IMR-90 (cell line): ENCODE data around the gene COQ8A. TPM values are rescaled to one million over a fixed set of nuclear protein-coding genes. Genes with fewer than 3 reads are reported as not detected.

Experiments
- ATAC-seq: fragments of 200-7000 bp; cut with Tn5 transposase; 2 replicates; pipeline ENCODE4 v1.9.1; 2020; ENCODE audit warnings: low read depth, mild to moderate bottlenecking, moderate library complexity
- BruUV-seq: library from RNA; stranded (reverse); fragments of 400-500 nt; replicated peaks from 2 replicates; lab custom pipeline; 2021; lab: Mats Ljungman, UMichigan
- CTCF ChIA-PET: fragments of 300-600 bp; formaldehyde crosslinking; extraction: SDS; loops from one replicate; lab custom pipeline; 2021; ENCODE audit warnings: antibody characterized with exemption; lab: Yijun Ruan, JAX
- POLR2A ChIA-PET: fragments of 300-600 bp; sonication (Branson Sonifier 250); formaldehyde crosslinking; loops from one replicate; lab custom pipeline; 2022; ENCODE audit warnings: antibody characterized with exemption; ENCODE audit not compliant: unreplicated experiment; lab: Charles Lee
- DNase-seq: peaks from one replicate; pipeline ENCODE4 v3.0.0; 2013
- H2AFZ ChIP-seq: replicated peaks from 2 replicates; pipeline ENCODE3; 2013; ENCODE audit warnings: low read length, mild to moderate bottlenecking; ENCODE audit not compliant: poor library complexity
- H2AK5ac ChIP-seq: 2 replicates; pipeline ENCODE4 v1.6.1; 2013; ENCODE audit warnings: low read depth, low read length, inconsistent platforms
- H2AK9ac ChIP-seq: replicated peaks from 2 replicates; pipeline ENCODE3; 2013; ENCODE audit warnings: mild to moderate bottlenecking, low read depth, low read length, moderate library complexity; ENCODE audit not compliant: poor library complexity
- H2BK120ac ChIP-seq: 2 replicates; pipeline ENCODE4 v1.6.1; 2013; ENCODE audit warnings: low read depth, low read length, inconsistent platforms
- H2BK15ac ChIP-seq: 3 replicates; pipeline ENCODE4 v1.6.1; 2013; ENCODE audit warnings: low read depth, low read length, inconsistent platforms
- H2BK20ac ChIP-seq: 2 replicates; pipeline ENCODE4 v1.6.1; 2013; ENCODE audit warnings: low read depth, mild to moderate bottlenecking, inconsistent platforms, low read length, moderate library complexity
- H2BK5ac ChIP-seq: 2 replicates; pipeline ENCODE4 v1.6.1; 2013; ENCODE audit warnings: mild to moderate bottlenecking, low read depth, low read length, inconsistent platforms; ENCODE audit not compliant: poor library complexity, severe bottlenecking
- H3K14ac ChIP-seq: replicated peaks from 2 replicates; pipeline ENCODE4 v1.6.1; 2013; ENCODE audit warnings: low read depth, low read length, inconsistent platforms
- H3K18ac ChIP-seq: 2 replicates; pipeline ENCODE4 v1.6.1; 2013; ENCODE audit warnings: low read depth, low read length, control low read depth
- H3K23ac ChIP-seq: 2 replicates; pipeline ENCODE4 v1.6.1; 2013; ENCODE audit warnings: low read depth, low read length, inconsistent platforms
- H3K27ac ChIP-seq: 2 replicates; pipeline ENCODE4 v1.5.1; 2013; ENCODE audit warnings: mild to moderate bottlenecking, control low read depth, low read length; ENCODE audit not compliant: insufficient read depth
- H3K27me3 ChIP-seq: 2 replicates; pipeline ENCODE4 v1.6.1; 2013; ENCODE audit warnings: low read length; ENCODE audit not compliant: control insufficient read depth, insufficient read depth
- H3K36me3 ChIP-seq: 2 replicates; pipeline ENCODE4 v1.6.1; 2013; ENCODE audit warnings: low read length, mixed read lengths; ENCODE audit not compliant: control insufficient read depth, insufficient read depth
- H3K4ac ChIP-seq: 2 replicates; pipeline ENCODE4 v1.6.1; 2013; ENCODE audit warnings: low read depth, low read length, inconsistent platforms
- H3K4me1 ChIP-seq: 2 replicates; pipeline ENCODE4 v1.6.1; 2013; ENCODE audit warnings: low read length, mixed read lengths; ENCODE audit not compliant: control insufficient read depth, insufficient read depth
- H3K4me2 ChIP-seq: 2 replicates; pipeline ENCODE4 v1.6.1; 2013; ENCODE audit warnings: low read depth, mild to moderate bottlenecking, control low read depth, low read length, moderate library complexity
- H3K4me3 ChIP-seq: 2 replicates; pipeline ENCODE4 v1.5.1; 2013; ENCODE audit warnings: low read depth, mild to moderate bottlenecking, control low read depth, low read length, moderate library complexity; ENCODE audit not compliant: insufficient read depth
- H3K56ac ChIP-seq: 2 replicates; pipeline ENCODE4 v1.6.1; 2013; ENCODE audit warnings: low read length, inconsistent platforms; ENCODE audit not compliant: insufficient read depth; ENCODE audit errors: extremely low read depth
- H3K79me1 ChIP-seq, 2 experiments: 2 replicates each; pipeline ENCODE4 v1.6.1; 2013; ENCODE audit warnings: low read length in 2 of 2, inconsistent platforms in 1 of 2, low read depth in 1 of 2
- H3K9ac ChIP-seq: 2 replicates; pipeline ENCODE4 v1.6.1; 2013; ENCODE audit warnings: low read depth, low read length, control low read depth
- H3K9me1 ChIP-seq: 2 replicates; pipeline ENCODE4 v1.6.1; 2013; ENCODE audit warnings: low read length, inconsistent platforms; ENCODE audit not compliant: insufficient read depth
- H3K9me3 ChIP-seq: 2 replicates; pipeline ENCODE4 v1.6.1; 2013; ENCODE audit warnings: low read length; ENCODE audit not compliant: control insufficient read depth, insufficient read depth
- H4K20me1 ChIP-seq: 2 replicates; pipeline ENCODE4 v1.6.1; 2013; ENCODE audit warnings: low read length, inconsistent platforms; ENCODE audit not compliant: insufficient read depth
- H4K5ac ChIP-seq: 2 replicates; pipeline ENCODE4 v1.6.1; 2013; ENCODE audit warnings: mild to moderate bottlenecking, low read depth, low read length, control low read depth
- H4K8ac ChIP-seq, 2 experiments: 2 replicates each; pipeline ENCODE4 v1.6.1; 2013; ENCODE audit warnings: low read depth in 2 of 2, low read length in 2 of 2, control low read depth in 1 of 2, inconsistent platforms in 1 of 2
- H4K91ac ChIP-seq: 2 replicates; pipeline ENCODE4 v1.6.1; 2013; ENCODE audit warnings: low read depth, low read length, inconsistent platforms; ENCODE audit not compliant: insufficient read depth
- BHLHE40 ChIP-seq: fragments of 150-350 bp; IDR thresholded peaks from 2 replicates; pipeline ENCODE4 v1.6.1; 2016; ENCODE audit warnings: mild to moderate bottlenecking, low read depth, low read length
- CHD1 ChIP-seq: IDR thresholded peaks from 2 replicates; pipeline ENCODE4 v1.6.1; 2012; ENCODE audit warnings: low read depth, low read length, improper control_type of control experiment
- FOS ChIP-seq: fragments of 150-350 bp; IDR thresholded peaks from 2 replicates; pipeline ENCODE4 v1.6.1; 2016; ENCODE audit warnings: low read depth, low read length
- MAFK ChIP-seq: IDR thresholded peaks from 2 replicates; pipeline ENCODE4 v1.6.1; 2012; ENCODE audit warnings: low read depth, low read length, improper control_type of control experiment
- MXI1 ChIP-seq: IDR thresholded peaks from 2 replicates; pipeline ENCODE4 v1.6.1; 2012; ENCODE audit warnings: low read depth, mild to moderate bottlenecking, low read length, moderate library complexity, borderline replicate concordance
- POLR2A ChIP-seq: IDR thresholded peaks from 2 replicates; pipeline ENCODE4 v1.6.1; 2012; ENCODE audit warnings: mild to moderate bottlenecking, low read depth, low read length
- RAD21 ChIP-seq: IDR thresholded peaks from 2 replicates; pipeline ENCODE4 v1.6.1; 2012; ENCODE audit warnings: low read length, improper control_type of control experiment
- RFX5 ChIP-seq: IDR thresholded peaks from 2 replicates; pipeline ENCODE4 v1.8.0; 2012; ENCODE audit warnings: low read depth, mild to moderate bottlenecking, low read length, moderate library complexity
- WGBS, 2 experiments: methylation state at CpG; one replicate each; pipeline versions ENCODE4 v1.1.5 to v1.1.7; 2013; ENCODE audit warnings: missing lambda C conversion rate in 2 of 2; ENCODE audit not compliant: insufficient read length in 1 of 2; ENCODE audit errors: extremely low coverage in 2 of 2; 5-methylcytosine and 5-hydroxymethylcytosine counted together
- dilution Hi-C: fragments of 300-500 bp; cut with HindIII; formaldehyde crosslinking; loops from one replicate; pipeline ENCODE4 v1.14.3; 2018; ENCODE audit warnings: low sequenced_read_pairs; ENCODE audit not compliant: unreplicated experiment
- in situ Hi-C: fragments of 300-500 bp; cut with MboI; formaldehyde crosslinking; loops from 3 replicates; pipeline ENCODE4 v1.14.3; 2019; ENCODE audit warnings: low sequenced_read_pairs, inconsistent platforms, mixed read lengths
- intact Hi-C: fragments of 100-400 bp; cut with micrococcal nuclease; formaldehyde crosslinking; loops from 2 replicates; pipeline ENCODE4 v1.10.0; 2022
- polyA plus RNA-seq, 3 experiments: library from polyadenylated mRNA; depleted of rRNA; stranded (reverse); fragments of >200 nt; gene quantifications; 2 replicates each; pipeline ENCODE4 v1.2.3, GENCODE V29; 2012; ENCODE audit warnings: low replicate concordance in 1 of 3
- total RNA-seq: library from RNA; depleted of rRNA; stranded (reverse); fragments of >200 nt; gene quantifications from 2 replicates; pipeline ENCODE4 v1.2.3, GENCODE V29; 2012
- TF ChIP-seq, protein P1 (sequence below): fragments of 150-350 bp; IDR thresholded peaks from 2 replicates; pipeline ENCODE4 v1.6.1; 2016; ENCODE audit warnings: low read depth, mild to moderate bottlenecking, low read length, moderate library complexity, borderline replicate concordance
- TF ChIP-seq, protein P2 (sequence below): conservative IDR thresholded peaks from 2 replicates; pipeline ENCODE4 v1.5.1; 2012; ENCODE audit warnings: mild to moderate bottlenecking, low read depth, low read length, improper control_type of control experiment
- TF ChIP-seq, protein P3 (sequence below): fragments of 150-350 bp; IDR thresholded peaks from 2 replicates; pipeline ENCODE4 v1.6.1; 2017; ENCODE audit warnings: mild to moderate bottlenecking, antibody characterized with exemption, low read length, low read depth

COQ8A gene
- total and polyA plus RNA-seq, 2 of the 4 experiments (the other 2 are of a cell fraction): 3.8 to 6.1 TPM

DNA sequence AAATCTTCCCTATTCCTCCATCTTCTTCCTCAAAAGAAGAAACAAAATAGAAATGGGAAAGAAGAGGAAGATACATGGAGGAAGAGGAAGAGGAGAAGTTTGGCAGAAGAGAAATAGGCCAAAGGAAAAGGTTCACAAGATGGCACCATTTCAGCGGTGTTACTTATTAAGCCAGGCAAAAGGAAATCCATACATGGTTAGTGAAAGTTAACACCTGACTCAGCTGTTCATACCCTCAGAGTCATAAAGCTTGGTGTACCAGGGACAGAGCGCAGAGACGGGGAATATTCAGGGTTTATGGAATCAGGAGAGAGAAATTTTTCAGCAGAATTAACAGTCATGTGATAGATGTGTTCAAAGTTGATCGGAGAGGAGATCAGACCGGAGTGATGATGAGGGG lies 70.6 kb downstream of the COQ8A start:
- H2BK120ac ChIP-seq: no peak overlapping the region
- ChIA-PET CTCF (interaction anchor here (1.2 kb wide), 1 partner anchor 13 kb away, joined by 3 read pairs; no protein-coding TSS in a partner anchor), POLR2A (no interaction called here)
- H3K4me3 ChIP-seq: no peak overlapping the region
- no peak overlapping the region for H3K4me2 ChIP-seq
- no peak overlapping the region for H3K18ac ChIP-seq
- H2AFZ ChIP-seq: no peak overlapping the region
- H3K9me3 ChIP-seq: no peaks in the 10 kb centered on the region
- no peak overlapping the region for H2AK9ac ChIP-seq
- 0 out of 2 replicates have a peak, but pooled peaks cover 4% of the 10 kb centered on the region for H3K9me1 ChIP-seq
- dilution Hi-C loops (no loop called here), in situ Hi-C loops (no loop called here), intact Hi-C loops (loop anchor here (5.0 kb wide), 1 partner anchor 427 kb away; no protein-coding TSS in a partner anchor)
- no peaks in the 10 kb centered on the region for H3K4me1 ChIP-seq
- H3K56ac ChIP-seq: no peak overlapping the region
- no peak overlapping the region for H2BK15ac ChIP-seq
- TF ChIP-seq, protein P1, sequence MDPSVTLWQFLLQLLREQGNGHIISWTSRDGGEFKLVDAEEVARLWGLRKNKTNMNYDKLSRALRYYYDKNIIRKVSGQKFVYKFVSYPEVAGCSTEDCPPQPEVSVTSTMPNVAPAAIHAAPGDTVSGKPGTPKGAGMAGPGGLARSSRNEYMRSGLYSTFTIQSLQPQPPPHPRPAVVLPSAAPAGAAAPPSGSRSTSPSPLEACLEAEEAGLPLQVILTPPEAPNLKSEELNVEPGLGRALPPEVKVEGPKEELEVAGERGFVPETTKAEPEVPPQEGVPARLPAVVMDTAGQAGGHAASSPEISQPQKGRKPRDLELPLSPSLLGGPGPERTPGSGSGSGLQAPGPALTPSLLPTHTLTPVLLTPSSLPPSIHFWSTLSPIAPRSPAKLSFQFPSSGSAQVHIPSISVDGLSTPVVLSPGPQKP: no peak
- TF ChIP-seq, protein P2, sequence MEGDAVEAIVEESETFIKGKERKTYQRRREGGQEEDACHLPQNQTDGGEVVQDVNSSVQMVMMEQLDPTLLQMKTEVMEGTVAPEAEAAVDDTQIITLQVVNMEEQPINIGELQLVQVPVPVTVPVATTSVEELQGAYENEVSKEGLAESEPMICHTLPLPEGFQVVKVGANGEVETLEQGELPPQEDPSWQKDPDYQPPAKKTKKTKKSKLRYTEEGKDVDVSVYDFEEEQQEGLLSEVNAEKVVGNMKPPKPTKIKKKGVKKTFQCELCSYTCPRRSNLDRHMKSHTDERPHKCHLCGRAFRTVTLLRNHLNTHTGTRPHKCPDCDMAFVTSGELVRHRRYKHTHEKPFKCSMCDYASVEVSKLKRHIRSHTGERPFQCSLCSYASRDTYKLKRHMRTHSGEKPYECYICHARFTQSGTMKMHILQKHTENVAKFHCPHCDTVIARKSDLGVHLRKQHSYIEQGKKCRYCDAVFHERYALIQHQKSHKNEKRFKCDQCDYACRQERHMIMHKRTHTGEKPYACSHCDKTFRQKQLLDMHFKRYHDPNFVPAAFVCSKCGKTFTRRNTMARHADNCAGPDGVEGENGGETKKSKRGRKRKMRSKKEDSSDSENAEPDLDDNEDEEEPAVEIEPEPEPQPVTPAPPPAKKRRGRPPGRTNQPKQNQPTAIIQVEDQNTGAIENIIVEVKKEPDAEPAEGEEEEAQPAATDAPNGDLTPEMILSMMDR: no peak
- no peak for TF ChIP-seq POLR2A
- no peak for TF ChIP-seq RFX5
- TF ChIP-seq RAD21: no peak
- TF ChIP-seq, protein P3, sequence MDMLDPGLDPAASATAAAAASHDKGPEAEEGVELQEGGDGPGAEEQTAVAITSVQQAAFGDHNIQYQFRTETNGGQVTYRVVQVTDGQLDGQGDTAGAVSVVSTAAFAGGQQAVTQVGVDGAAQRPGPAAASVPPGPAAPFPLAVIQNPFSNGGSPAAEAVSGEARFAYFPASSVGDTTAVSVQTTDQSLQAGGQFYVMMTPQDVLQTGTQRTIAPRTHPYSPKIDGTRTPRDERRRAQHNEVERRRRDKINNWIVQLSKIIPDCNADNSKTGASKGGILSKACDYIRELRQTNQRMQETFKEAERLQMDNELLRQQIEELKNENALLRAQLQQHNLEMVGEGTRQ: no peak
- no peak for TF ChIP-seq CHD1
- no peak for TF ChIP-seq FOS
- no peak for TF ChIP-seq BHLHE40
- TF ChIP-seq MXI1: no peak
- TF ChIP-seq MAFK: no peak
- no peak overlapping the region for H3K23ac ChIP-seq
- H4K5ac ChIP-seq: no peak overlapping the region
- no peaks in the 10 kb centered on the region; a peak in 1 of 4 replicates for H3K79me1 ChIP-seq
- H2BK20ac ChIP-seq: no peak overlapping the region
- no peaks in the 10 kb centered on the region for H3K27me3 ChIP-seq
- no peak overlapping the region for H3K9ac ChIP-seq
- ATAC-seq (no peak), DNase-seq (no peak)
- WGBS, 2 experiments: no CpG with 5 or more reads among the region's 5 CpGs
- H4K8ac ChIP-seq: no peak overlapping the region
- no peak overlapping the region for H4K91ac ChIP-seq
- H4K20me1 ChIP-seq: no peaks in the 10 kb centered on the region
- BruUV-seq: no TSS peak
- H2BK5ac ChIP-seq: no peak overlapping the region
- H3K14ac ChIP-seq: no peak overlapping the region
- peaks cover 6% of the 10 kb centered on the region; the same call in 1 of the 2 replicates for H3K36me3 ChIP-seq
- no peak overlapping the region for H3K27ac ChIP-seq
- H2AK5ac ChIP-seq: no peak overlapping the region
- H3K4ac ChIP-seq: no peak overlapping the region
